22Rv1 (cell line): ENCODE data around the gene CARNS1.

Source experiments
- CTCF ChIP-seq: fragments of 450-650 bp; IDR thresholded peaks from 2 replicates; pipeline ENCODE4 v1.5.1; 2017; ENCODE audit warnings: mild to moderate bottlenecking
- ZFX ChIP-seq: fragments of 450-650 bp; IDR thresholded peaks from 2 replicates; pipeline ENCODE4 v1.6.1; 2017; ENCODE audit warnings: antibody characterized with exemption, borderline replicate concordance

GRCh38 chr11:67374571-67375281 is 40.8 kb upstream of the CARNS1 start:
- TF ChIP-seq CTCF = no peak
- TF ChIP-seq ZFX = no peak
